ENCODE measurements around the gene FARP2.
"Not testable (repeated sequence)": the region's sequence is repeated elsewhere in the genome, so short reads cannot be mapped to it uniquely, and the experiment has no call there.

FARP2 gene

DNA sequence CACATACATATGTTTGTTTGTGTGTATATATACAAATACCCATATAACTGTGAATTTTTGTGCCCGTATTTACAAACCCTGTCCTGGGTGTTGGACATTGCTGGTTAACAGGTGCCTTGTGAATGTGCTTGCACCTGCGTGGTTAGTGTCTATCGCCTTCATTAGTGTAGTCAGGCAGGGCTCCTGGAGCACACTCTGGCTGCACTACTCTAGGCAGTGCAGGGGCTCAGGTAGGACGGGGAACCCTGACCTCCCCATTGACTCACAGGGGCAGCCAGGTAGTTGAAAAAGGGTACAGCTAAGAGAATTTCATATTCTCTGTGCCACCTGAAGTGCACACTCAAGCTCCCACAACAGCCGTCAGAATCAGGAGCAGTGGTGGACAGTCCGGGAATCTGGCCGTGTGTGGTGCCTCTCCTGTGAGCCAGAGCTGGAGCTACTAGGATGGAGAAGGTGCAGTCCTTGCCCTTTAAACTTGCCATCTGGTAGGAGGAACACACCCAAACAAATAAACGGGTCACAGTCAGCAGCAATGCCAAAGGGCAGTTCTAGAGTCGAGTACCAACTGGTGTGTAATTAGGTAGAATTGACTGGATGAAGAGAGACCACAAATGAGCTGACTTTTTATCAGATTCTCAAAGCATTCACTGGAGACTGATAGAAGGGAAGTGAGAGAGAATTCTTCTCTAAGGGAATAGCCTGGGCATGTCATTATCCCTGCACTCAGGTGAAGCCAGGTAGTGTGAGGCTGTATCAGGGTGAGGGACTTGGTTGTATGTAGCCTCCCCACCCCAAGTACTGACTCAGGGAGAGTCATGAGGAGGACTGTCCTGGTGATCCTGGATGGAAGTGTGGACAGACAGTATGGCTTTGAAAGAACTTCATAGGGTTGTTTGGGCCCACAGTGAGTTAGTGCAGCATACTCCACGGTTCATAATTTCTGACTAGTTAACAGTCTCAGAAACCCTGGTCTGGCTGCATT lies 44.1 kb downstream of the FARP2 start:
- in situ Hi-C loops (cut with MboI; ENCODE audit: low pct_unique_long_range_greater_than_20kb, low sequenced_read_pairs, unreplicated experiment): no loop called here
- TF ChIP-seq, protein P1, sequence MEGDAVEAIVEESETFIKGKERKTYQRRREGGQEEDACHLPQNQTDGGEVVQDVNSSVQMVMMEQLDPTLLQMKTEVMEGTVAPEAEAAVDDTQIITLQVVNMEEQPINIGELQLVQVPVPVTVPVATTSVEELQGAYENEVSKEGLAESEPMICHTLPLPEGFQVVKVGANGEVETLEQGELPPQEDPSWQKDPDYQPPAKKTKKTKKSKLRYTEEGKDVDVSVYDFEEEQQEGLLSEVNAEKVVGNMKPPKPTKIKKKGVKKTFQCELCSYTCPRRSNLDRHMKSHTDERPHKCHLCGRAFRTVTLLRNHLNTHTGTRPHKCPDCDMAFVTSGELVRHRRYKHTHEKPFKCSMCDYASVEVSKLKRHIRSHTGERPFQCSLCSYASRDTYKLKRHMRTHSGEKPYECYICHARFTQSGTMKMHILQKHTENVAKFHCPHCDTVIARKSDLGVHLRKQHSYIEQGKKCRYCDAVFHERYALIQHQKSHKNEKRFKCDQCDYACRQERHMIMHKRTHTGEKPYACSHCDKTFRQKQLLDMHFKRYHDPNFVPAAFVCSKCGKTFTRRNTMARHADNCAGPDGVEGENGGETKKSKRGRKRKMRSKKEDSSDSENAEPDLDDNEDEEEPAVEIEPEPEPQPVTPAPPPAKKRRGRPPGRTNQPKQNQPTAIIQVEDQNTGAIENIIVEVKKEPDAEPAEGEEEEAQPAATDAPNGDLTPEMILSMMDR (IDR thresholded peaks at IDR 0.05; ENCODE audit: extremely low read depth, insufficient read depth, missing control alignments): no peak
- DNase-seq (ENCODE audit: low spot score): no peak

DNA sequence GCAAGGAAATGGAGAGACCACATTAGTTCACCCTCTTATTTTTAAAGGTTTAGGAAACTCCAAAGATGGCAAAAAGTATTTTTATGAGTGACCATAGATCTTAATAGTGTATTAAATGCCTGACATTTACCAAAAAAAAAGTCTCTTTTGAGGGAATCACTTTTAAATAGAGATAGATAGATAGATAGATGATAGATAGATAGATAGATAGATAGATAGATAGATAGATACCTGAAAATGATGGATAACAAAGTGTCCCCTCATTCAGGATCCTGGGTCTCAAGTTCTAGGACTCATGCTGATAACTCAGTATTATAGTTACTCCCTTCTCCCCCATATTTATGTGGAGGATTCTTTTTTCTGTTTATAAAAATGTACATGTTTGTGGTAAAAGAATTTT lies 52.8 kb downstream of the FARP2 start:
- DNase-seq (ENCODE audit: low spot score): no peak
- in situ Hi-C loops (cut with MboI; ENCODE audit: low pct_unique_long_range_greater_than_20kb, low sequenced_read_pairs, unreplicated experiment): no loop called here
- TF ChIP-seq, protein P1 (IDR thresholded peaks at IDR 0.05; ENCODE audit: extremely low read depth, insufficient read depth, missing control alignments): no peak

DNA sequence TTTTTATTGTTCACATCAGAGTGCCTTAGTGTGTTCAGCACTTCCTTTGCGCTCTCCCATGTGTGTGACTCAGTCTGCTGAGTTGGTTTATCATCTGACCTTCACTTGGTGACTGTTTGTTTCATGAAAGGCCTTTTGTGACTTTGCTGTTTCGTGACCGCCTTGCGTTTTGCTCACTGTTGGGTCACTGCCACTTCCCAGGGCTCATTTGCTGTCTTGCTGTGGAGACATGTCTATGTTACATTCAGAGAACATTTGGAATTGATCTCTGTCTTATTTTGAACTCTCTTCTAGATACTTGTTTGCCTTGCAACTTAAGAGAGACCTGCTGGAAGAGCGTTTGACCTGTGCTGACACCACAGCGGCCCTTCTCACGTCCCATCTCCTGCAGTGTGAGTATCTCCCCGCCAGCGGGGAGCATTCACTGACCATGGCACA lies 54.7 kb downstream of the FARP2 start:
- no peak for DNase-seq (ENCODE audit: low spot score)
- in situ Hi-C loops (cut with MboI; ENCODE audit: low pct_unique_long_range_greater_than_20kb, low sequenced_read_pairs, unreplicated experiment): no loop called here
- TF ChIP-seq, protein P1 (IDR thresholded peaks at IDR 0.05; ENCODE audit: extremely low read depth, insufficient read depth, missing control alignments): no peak

DNA sequence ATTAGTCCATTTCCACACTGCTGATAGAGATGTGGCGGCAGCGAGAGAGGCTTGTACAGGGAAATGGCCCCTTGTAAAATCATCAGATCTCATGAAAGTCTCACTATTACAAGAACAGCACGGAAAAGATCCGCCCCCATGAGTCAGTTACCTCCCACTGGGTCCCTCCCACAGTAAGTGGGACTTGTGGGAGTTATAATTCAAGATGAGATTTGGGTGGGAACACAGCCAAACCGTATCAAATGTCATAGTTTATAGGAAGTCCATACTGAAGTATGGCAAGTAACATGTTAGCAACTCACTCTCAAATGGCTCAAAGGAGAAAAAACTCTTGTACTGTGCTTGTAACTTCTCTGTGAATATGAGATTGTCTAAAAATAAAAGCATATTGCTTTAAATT lies 56.1 kb downstream of the FARP2 start:
- in situ Hi-C loops (cut with MboI; ENCODE audit: low pct_unique_long_range_greater_than_20kb, low sequenced_read_pairs, unreplicated experiment): no loop called here
- DNase-seq (ENCODE audit: low spot score): no peak

DNA sequence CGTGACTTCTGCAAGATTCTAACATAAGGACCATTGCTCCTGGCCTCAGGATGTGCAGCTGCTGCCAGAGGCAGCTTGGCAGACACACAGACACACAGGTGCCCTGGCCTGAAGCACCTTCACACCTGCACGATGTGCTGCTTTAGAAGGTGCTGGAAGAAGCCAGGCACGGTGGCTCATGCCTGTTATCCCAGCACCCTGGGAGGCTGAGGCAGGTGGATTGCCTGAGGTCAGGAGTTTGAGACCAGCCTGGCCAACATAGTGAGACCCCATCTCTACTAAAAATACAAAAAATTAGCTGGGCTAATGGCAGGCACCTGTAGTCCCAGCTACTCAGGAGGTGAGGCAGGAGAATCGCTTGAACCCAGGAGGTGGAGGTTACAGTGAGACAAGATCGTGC lies 57.4 kb downstream of the FARP2 start:
- DNase-seq (ENCODE audit: low spot score); in situ Hi-C loops (cut with MboI; ENCODE audit: low pct_unique_long_range_greater_than_20kb, low sequenced_read_pairs, unreplicated experiment): not testable (repeated sequence)

More for the DNA sequence above, 56.1 kb downstream of the FARP2 start:
- TF ChIP-seq, protein P1 (IDR thresholded peaks at IDR 0.05; ENCODE audit: extremely low read depth, insufficient read depth, missing control alignments): no peak

DNA sequence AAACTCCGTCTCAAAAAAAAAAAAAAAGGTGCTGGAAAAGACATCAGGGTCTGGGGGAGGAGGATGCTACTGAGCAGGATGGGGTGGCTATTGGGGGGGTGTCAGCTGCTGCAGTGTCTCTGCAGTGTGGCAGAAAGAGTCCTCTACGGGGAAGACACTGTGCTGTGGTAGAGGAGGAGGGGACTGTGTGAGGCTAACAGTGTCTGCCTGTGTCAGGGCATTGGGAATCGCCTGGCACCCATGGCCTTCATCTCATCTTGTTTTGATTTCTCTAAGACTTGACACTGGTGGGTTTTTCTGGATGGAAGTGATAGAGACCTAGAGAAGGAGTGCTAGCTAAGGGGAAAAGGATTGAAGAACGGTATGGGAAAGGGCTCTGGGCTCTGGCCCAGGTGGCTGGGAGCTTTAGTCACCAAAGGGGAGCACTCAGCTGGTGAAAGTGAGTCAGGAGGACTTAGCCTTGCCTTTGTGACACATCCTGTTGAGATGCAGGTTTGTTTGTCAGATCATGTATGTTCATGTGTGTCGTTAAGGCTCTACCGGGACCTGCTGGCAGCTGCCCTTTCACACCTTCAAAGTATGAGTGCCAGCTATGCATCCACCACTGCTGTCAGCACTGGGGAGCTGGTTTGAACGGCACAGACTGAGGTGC lies 58.0 kb downstream of the FARP2 start:
- DNase-seq (ENCODE audit: low spot score): no peak
- TF ChIP-seq, protein P1 (IDR thresholded peaks at IDR 0.05; ENCODE audit: extremely low read depth, insufficient read depth, missing control alignments): no peak
- in situ Hi-C loops (cut with MboI; ENCODE audit: low pct_unique_long_range_greater_than_20kb, low sequenced_read_pairs, unreplicated experiment): no loop called here

DNA sequence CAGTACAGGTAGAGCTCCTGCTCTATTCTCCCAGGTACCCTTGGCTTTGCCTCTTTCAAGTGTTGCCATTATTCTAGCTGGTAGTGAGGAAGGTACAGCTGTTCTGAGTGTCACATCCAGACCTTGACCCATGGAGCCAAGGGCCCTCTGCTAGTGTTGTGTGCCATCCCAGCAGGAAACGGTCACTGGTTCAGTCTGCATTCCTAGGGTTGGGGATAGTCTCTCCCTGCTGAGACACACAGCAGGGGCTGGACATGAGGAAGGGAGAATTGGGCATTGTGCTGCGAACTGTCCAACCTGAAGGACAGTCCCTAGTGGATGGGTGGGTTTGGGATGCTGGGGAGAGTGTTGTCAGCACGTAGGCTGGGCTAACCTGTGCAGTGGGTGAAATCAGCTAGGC lies 59.1 kb downstream of the FARP2 start:
- TF ChIP-seq, protein P1 (IDR thresholded peaks at IDR 0.05; ENCODE audit: extremely low read depth, insufficient read depth, missing control alignments): no peak
- DNase-seq (ENCODE audit: low spot score): no peak
- in situ Hi-C loops (cut with MboI; ENCODE audit: low pct_unique_long_range_greater_than_20kb, low sequenced_read_pairs, unreplicated experiment): no loop called here
